HUES6 (cell line): ENCODE data around the gene CACNG5.

Source experiments
- H3K27ac ChIP-seq: 2 replicates; pipeline ENCODE4 v1.7.0; 2013; ENCODE audit warnings: low read depth, mild to moderate bottlenecking, low read length, inconsistent platforms
- H3K27me3 ChIP-seq: 2 replicates; pipeline ENCODE4 v1.6.1; 2013; ENCODE audit warnings: low read length; ENCODE audit not compliant: control insufficient read depth, insufficient read depth
- H3K36me3 ChIP-seq: 2 replicates; pipeline ENCODE4 v1.6.1; 2013; ENCODE audit warnings: low read length; ENCODE audit not compliant: control insufficient read depth, insufficient read depth
- H3K4me1 ChIP-seq: 2 replicates; pipeline ENCODE4 v1.6.1; 2013; ENCODE audit warnings: low read length; ENCODE audit not compliant: control insufficient read depth, insufficient read depth
- H3K4me3 ChIP-seq: 2 replicates; pipeline ENCODE4 v1.5.1; 2013; ENCODE audit warnings: low read depth, low read length
- H3K9ac ChIP-seq: one replicate; pipeline ENCODE4 v1.6.1; 2013; ENCODE audit warnings: mild to moderate bottlenecking, low read length
- H3K9me3 ChIP-seq: 2 replicates; pipeline ENCODE4 v1.6.1; 2013; ENCODE audit warnings: low read depth, low read length; ENCODE audit not compliant: control insufficient read depth, insufficient read depth

CACNG5 gene

DNA sequence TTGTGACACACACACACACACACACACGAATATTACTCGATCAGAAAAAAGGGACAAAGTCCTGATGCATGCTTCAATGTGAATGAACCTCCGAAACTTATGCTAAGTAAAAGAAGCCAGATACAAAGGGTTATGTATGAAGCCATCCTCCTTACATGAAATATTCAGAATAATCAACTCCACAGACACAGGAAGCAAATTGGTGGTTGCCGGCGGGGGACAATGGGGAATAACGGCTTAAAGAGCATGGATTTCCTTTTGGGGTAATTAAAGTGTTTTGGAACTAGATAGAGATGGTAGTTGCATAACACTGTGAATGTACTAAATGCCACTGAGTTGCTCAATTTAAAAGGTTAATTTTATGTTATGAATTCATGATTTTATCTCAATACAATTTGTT is 8.1 kb upstream of the CACNG5 start:
- no peaks in the 10 kb centered on the region for H3K36me3 ChIP-seq
- no peaks in the 10 kb centered on the region for H3K9me3 ChIP-seq
- H3K27me3 ChIP-seq = peaks cover 4% of the 10 kb centered on the region; the same call in 1 of the 2 replicates

DNA sequence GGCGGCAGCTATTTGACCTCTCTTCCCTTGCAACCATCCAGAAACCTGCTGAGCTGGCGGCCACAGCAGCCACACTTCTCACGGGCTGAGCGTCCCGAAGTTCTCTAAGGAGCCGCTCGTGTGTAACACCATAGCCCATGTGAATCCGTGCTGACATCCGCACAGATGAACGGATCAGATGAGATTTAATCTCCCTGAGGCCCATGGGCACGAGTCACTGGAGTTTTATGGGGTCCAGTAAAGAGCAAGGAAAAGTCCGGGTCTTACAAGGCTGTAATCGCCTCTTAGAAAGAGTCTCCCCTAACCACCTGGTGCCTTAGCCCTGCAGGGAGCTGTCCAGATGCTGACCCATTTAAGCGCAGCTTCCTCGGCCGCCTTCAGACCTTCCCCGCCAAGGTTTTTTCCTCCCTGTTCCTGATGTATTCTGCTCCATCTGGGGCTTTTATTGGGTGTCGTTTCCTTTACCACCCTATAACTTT is 5.5 kb upstream of the CACNG5 start:
- no peaks in the 10 kb centered on the region for H3K36me3 ChIP-seq
- peaks cover 17% of the 10 kb centered on the region for H3K4me1 ChIP-seq
- no peak overlapping the region for H3K4me3 ChIP-seq
- H3K27me3 ChIP-seq = peaks cover 17% of the 10 kb centered on the region
- no peaks in the 10 kb centered on the region for H3K9me3 ChIP-seq
- H3K27ac ChIP-seq = no peak overlapping the region
- H3K9ac ChIP-seq = no peak overlapping the region

More for the DNA sequence above, 8.1 kb upstream of the CACNG5 start:
- no peak overlapping the region for H3K27ac ChIP-seq
- H3K4me3 ChIP-seq = no peak overlapping the region
- H3K9ac ChIP-seq = no peak overlapping the region
- peaks cover 17% of the 10 kb centered on the region for H3K4me1 ChIP-seq

DNA sequence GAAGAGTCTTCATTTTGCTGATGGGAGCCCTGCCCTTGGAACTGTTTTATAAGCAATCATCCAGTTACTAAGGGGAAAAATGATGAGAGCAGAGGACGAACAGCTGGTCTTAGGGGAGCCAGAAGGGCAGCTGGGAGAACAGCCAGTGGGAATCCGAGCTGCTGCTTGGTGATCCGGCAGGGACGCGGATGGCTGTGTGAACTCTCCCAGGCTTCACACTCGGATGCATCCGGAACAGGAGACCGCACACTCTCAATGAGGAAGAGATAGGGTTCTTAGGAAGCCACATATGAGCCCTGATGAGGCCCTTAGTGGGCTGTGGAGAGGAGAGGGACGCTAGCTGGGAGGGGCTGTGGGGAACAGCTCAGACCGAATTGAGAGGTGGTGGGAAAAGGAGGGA is 5.0 kb upstream of the CACNG5 start:
- Histone ChIP-seq H3K4me1 (peaks cover 17% of the 10 kb centered on the region), H3K9ac (no peak overlapping the region), H3K27ac (no peak overlapping the region), H3K4me3 (peak overlapping the region; percentile 23; the same call in 1 of the 2 replicates), H3K36me3 (no peaks in the 10 kb centered on the region), H3K27me3 (peaks cover 21% of the 10 kb centered on the region), H3K9me3 (no peaks in the 10 kb centered on the region)

DNA sequence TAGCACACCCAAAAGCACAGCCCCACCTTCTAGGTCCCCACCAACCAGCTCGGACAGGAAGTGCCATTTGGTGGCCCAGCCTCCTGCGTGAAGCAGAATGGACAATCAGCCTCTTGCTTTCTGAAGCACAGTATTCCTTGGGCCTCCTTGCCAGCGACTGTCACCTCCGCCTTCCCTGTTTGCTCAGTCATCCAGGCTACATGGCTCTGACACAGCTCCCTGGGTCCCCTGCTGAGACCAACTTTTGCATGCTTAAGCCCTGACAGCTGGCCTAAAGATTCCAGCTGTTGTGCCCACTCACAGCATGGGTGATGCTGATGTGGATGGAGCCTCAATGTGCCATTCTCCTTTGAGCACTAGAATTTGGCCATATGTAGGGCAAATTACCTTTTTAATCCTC is 4.5 kb upstream of the CACNG5 start:
- Histone ChIP-seq H3K27me3 (peaks cover 26% of the 10 kb centered on the region), H3K4me3 (peak overlapping the region; percentile 23; the same call in 1 of the 2 replicates)

DNA sequence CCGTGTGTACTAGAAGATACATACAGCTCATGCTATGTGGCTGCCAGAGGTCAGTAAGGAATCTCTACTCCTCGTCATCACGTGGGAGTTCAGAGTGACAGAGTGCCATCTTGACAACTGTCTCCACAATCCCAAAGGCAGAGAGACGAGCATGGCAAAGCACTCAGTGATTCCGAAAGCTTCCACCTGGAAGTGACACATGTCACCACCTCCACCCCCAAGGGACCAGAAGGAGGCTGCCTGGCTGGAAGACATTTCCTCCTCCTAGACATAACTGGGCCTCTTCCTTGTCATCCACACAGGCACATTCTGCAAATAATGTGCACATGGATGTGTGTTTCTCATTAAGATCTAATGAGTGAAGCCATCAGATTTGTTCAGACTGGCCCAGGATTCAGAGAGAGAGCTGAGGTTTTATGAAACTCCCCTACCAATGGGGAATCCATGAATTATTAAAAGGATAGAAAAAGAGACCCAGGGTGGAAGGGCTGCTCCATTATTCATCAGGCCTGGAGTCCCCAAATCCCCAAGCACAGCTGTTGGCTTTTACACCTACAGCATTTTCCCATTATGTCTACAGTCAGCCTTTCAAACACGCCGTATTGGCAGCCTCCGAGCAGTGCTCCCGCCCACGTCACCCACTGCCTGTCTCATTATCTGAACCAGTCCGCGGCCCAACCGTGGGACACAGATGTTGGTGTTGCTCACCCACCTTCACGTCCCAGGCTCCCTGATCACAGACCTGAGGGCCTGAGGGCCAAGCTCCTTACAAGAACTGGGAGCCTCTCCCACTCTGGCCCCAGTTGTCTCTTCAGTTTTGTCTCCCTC is 3.3 kb upstream of the CACNG5 start:
- peaks cover 37% of the 10 kb centered on the region for H3K27me3 ChIP-seq

More for the DNA sequence above, 4.5 kb upstream of the CACNG5 start:
- Histone ChIP-seq H3K36me3 (no peaks in the 10 kb centered on the region), H3K4me1 (peaks cover 17% of the 10 kb centered on the region), H3K27ac (no peak overlapping the region), H3K9ac (no peak overlapping the region), H3K9me3 (no peaks in the 10 kb centered on the region)

DNA sequence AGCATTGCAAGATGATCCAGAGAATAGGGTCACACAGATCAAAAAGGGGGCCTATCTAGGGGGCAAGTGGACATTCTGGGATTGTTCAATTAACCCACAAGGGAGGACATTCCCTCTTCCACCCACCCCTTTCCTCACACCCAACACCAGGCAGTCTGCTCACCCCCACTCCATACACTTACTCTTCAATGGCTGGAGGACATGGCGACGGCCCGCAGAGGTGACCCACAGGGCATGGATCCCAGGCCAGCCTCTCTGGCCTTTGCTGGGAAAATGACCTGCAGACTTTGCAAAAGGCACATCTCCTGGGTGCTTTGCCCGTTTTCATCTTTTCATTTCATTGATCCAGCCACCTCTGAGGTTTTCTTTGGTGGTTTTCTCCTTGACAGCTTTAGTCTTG is 1.7 kb upstream of the CACNG5 start:
- Histone ChIP-seq H3K9ac (no peak overlapping the region), H3K4me3 (no peak overlapping the region), H3K27me3 (peaks cover 52% of the 10 kb centered on the region), H3K4me1 (peaks cover 17% of the 10 kb centered on the region), H3K27ac (no peak overlapping the region), H3K9me3 (no peaks in the 10 kb centered on the region), H3K36me3 (no peaks in the 10 kb centered on the region)

More for the DNA sequence above, 3.3 kb upstream of the CACNG5 start:
- Histone ChIP-seq H3K36me3 (no peaks in the 10 kb centered on the region), H3K4me1 (peaks cover 17% of the 10 kb centered on the region), H3K9ac (no peak overlapping the region), H3K4me3 (no peak overlapping the region), H3K27ac (no peak overlapping the region), H3K9me3 (no peaks in the 10 kb centered on the region)

DNA sequence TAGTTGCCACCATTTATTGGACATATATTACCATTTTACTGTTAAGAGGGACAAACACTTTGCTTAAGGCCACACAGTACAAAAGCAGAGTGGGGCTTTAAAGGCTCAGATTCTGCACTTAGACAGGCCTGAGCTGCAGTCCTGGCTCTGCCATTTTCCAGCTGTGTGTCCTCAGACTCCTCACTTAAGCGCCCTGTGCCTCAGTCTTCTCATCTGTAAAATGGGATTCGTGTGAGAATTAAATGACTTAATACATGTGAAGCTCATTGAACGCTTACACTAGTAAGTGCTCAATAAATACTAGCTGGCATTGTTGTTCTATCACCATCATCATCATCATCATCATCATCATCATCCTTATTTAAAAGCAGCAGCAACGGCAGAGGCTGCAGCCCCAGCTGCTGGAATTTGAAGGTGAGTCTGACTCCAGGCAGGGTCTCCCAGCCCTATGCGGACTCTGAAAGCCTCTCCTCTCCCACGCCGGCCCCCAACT is 445 bp upstream of the CACNG5 start:
- H3K27ac ChIP-seq = no peak overlapping the region
- peaks cover 13% of the 10 kb centered on the region for H3K4me1 ChIP-seq
- H3K9ac ChIP-seq = no peak overlapping the region
- no peaks in the 10 kb centered on the region for H3K9me3 ChIP-seq
- H3K27me3 ChIP-seq = peaks cover 52% of the 10 kb centered on the region
- peak overlapping the region; percentile 59 for H3K4me3 ChIP-seq
- H3K36me3 ChIP-seq = no peaks in the 10 kb centered on the region

DNA sequence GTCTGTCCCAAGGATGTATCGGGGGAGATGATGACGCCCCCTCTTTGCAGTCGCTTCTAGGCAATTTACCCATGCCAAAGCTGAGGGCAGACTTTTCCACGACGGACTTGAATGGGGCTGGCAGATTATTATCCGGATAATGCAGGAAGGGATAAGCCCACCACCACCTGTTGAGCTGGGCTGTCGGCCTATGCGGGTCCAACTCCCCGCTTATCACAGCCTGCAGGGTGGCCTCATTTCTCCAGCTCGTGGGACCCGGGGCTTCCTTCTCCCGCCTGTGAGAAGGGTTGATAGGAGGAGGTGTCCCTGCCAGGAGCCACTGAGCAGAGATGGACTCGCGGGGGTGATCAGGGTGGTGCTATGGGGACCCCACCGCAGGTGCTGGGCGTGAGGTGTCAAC is 559 bp downstream of the CACNG5 start:
- H3K9ac ChIP-seq = no peak overlapping the region
- peaks cover 4% of the 10 kb centered on the region for H3K4me1 ChIP-seq
- H3K9me3 ChIP-seq = no peaks in the 10 kb centered on the region
- H3K27ac ChIP-seq = no peak overlapping the region
- peaks cover 48% of the 10 kb centered on the region for H3K27me3 ChIP-seq
- H3K36me3 ChIP-seq = no peaks in the 10 kb centered on the region
- peak overlapping the region; percentile 63 for H3K4me3 ChIP-seq

DNA sequence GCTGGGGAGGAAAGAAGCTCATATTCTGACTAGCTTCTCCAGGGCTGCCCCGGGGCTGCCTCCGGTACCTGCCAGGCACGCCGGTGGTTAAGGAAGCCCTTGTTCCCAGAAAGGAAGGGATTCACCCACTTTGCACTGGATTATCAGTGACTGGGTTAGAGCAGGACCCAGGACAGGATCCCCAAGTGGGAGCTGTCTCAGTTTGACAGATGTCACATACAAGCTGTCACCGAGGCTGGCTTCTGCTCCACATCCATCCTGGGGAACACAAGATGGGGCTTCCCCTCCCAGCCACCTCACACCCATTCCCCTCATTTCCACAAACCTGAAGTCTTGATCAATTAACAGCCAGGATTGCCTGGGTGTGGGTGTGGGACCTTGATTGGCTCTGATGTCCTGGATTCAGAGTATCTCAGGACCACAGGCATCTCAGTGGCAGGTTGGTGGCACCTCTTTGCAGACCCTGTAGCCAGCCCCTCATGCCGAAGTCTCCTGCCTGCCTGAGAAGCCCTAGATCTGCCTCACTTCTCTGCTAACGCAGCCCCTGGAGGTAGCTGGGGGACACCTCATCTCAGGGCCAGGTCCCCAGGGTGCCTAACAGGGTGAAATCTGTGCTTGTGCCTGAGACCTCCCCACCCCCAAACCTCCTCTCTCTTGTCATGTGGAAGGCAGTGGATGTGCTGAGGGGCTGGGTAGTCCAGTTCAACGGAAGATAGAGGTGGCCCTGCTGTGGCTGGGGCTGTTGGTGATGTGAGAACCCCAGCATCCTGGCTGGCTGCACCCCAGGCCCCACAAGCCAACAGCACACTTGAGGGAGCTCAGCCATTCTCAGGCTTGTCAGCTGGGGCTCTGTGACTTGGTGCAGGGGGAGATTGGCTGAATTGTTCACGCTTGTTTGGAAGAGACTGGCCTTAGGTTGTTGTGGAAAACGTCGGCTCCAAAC is 1.4 kb downstream of the CACNG5 start:
- no peaks in the 10 kb centered on the region for H3K36me3 ChIP-seq
- no peak overlapping the region for H3K27ac ChIP-seq
- H3K4me3 ChIP-seq = no peak overlapping the region
- peaks cover 48% of the 10 kb centered on the region for H3K27me3 ChIP-seq
- H3K4me1 ChIP-seq = no peaks in the 10 kb centered on the region
- H3K9ac ChIP-seq = no peak overlapping the region
- H3K9me3 ChIP-seq = no peaks in the 10 kb centered on the region

DNA sequence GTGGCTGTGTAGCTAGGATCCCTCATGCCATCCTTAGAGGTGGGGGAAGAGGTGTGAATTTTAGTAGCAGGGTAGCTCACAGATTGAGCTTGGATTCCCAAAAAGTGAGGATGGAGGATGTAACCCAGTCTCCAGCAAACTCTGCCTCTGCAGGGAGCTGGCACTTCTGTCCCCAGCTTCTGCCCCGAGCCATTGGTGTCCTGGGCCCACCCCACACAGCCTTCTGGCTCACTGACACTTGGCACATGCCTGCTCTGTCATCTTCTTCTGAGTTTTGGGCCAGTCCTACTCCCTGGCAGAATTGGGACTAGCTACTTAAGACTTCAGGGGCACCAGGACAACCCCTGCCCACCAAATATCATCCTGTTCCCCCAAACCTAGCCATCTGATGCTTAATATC is 2.3 kb downstream of the CACNG5 start:
- Histone ChIP-seq H3K9me3 (no peaks in the 10 kb centered on the region), H3K4me3 (no peak overlapping the region), H3K27me3 (peaks cover 48% of the 10 kb centered on the region), H3K27ac (no peak overlapping the region), H3K4me1 (no peaks in the 10 kb centered on the region), H3K36me3 (no peaks in the 10 kb centered on the region), H3K9ac (no peak overlapping the region)
